ENCODE results near the gene RAB21. TPM values are rescaled to one million over a fixed set of nuclear protein-coding genes. Genes with fewer than 3 reads are reported as not detected.

RAB21 gene
- total RNA-seq, 1 donor from 2014 or later, result 83.8 TPM

- Histone ChIP-seq H3K9me3 (no peaks in the 10 kb centered on the region), H3K4me3 (no peak overlapping the region), H3K36me3 (peaks cover 67% of the 10 kb centered on the region), H3K27ac (no peak overlapping the region), H3K27me3 (no peaks in the 10 kb centered on the region), H3K4me1 (peaks cover 4% of the 10 kb centered on the region)
- intact Hi-C loops (cut with DNase I), result loop anchor here (10.0 kb wide), 1 partner anchor 152 kb away; no protein-coding TSS in a partner anchor
- TF ChIP-seq, protein P1, sequence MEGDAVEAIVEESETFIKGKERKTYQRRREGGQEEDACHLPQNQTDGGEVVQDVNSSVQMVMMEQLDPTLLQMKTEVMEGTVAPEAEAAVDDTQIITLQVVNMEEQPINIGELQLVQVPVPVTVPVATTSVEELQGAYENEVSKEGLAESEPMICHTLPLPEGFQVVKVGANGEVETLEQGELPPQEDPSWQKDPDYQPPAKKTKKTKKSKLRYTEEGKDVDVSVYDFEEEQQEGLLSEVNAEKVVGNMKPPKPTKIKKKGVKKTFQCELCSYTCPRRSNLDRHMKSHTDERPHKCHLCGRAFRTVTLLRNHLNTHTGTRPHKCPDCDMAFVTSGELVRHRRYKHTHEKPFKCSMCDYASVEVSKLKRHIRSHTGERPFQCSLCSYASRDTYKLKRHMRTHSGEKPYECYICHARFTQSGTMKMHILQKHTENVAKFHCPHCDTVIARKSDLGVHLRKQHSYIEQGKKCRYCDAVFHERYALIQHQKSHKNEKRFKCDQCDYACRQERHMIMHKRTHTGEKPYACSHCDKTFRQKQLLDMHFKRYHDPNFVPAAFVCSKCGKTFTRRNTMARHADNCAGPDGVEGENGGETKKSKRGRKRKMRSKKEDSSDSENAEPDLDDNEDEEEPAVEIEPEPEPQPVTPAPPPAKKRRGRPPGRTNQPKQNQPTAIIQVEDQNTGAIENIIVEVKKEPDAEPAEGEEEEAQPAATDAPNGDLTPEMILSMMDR (IDR thresholded peaks at IDR 0.05), result no peak
- peak; percentile 50 for ATAC-seq
- DNase-seq, result no peak
Observed at GRCh38 chr12:71772735-71773134, 18.1 kb downstream of the RAB21 start.

DNA sequence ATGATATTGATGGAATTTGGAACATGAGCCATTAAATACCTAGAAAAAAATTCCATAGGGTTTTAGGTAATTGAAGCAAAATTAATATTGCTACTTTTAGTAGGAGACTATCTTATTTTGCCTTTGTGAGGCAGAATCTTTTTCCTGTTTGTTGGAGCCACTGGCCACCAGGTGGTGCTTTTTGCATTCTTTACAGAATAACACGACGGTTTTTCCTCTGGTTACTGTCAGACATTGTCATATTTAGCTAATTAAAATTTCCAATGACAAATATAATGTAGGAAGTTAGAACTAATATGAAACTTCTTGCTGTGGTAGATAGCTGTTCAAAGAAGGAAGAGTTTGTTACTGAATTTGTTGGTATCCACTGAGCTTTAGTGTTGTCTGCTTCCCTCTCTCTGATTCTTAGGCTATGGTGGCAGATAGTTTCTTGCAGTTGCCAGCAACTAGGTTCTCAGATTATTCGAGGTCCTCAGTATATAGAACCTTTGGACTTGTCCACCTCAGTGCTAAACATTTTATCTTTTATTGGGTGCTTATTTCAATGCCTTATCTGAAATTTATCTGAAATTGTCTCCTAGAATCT, 25.7 kb downstream of the RAB21 start:
- peaks cover 56% of the 10 kb centered on the region for H3K36me3 ChIP-seq
- ATAC-seq, result peak; percentile 66

GRCh38 chr12:71782017-71782416, 27.4 kb downstream of the RAB21 start:
- no peaks in the 10 kb centered on the region for H3K9me3 ChIP-seq
- H3K4me3 ChIP-seq, result no peak overlapping the region
- H3K27me3 ChIP-seq, result no peaks in the 10 kb centered on the region
- ATAC-seq (no peak), DNase-seq (no peak)
- TF ChIP-seq, protein P1 (IDR thresholded peaks at IDR 0.05), result no peak
- peaks cover 59% of the 10 kb centered on the region for H3K36me3 ChIP-seq
- no peak overlapping the region for H3K27ac ChIP-seq
- peaks cover 11% of the 10 kb centered on the region for H3K4me1 ChIP-seq
- intact Hi-C loops (cut with DNase I), result no loop called here

More for the DNA sequence above, 25.7 kb downstream of the RAB21 start:
- no peak overlapping the region for H3K4me3 ChIP-seq
- H3K9me3 ChIP-seq, result no peaks in the 10 kb centered on the region
- intact Hi-C loops (cut with DNase I), result no loop called here
- no peaks in the 10 kb centered on the region for H3K27me3 ChIP-seq
- no peak for DNase-seq
- TF ChIP-seq, protein P1 (IDR thresholded peaks at IDR 0.05), result peak; percentile 73
- no peak overlapping the region for H3K27ac ChIP-seq
- H3K4me1 ChIP-seq, result peaks cover 11% of the 10 kb centered on the region

DNA sequence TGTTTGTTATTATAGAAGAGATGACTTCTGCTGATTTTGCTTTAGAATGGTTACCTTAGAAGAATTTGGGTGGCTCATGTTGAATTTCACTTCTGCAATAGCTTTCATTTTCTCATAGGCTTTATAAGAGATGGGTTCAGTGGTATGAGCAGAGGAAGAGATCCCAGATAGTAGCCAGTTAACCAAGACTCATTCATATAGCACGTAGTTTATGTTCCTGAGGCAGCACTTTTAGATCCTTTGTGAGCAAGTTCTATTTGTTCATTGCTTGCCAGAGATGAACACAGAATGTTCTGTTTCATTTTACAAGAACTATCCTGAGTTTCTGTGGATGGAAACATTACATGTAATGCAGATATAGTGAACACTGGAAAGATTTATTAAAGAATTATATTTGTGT, 32.2 kb downstream of the RAB21 start:
- ATAC-seq (no peak), DNase-seq (no peak)
- TF ChIP-seq, protein P1 (IDR thresholded peaks at IDR 0.05), result no peak
- H3K27me3 ChIP-seq, result no peaks in the 10 kb centered on the region
- H3K4me3 ChIP-seq, result no peak overlapping the region
- intact Hi-C loops (cut with DNase I), result no loop called here
- no peak overlapping the region for H3K27ac ChIP-seq
- H3K4me1 ChIP-seq, result peaks cover 10% of the 10 kb centered on the region
- H3K36me3 ChIP-seq, result peaks cover 70% of the 10 kb centered on the region
- no peaks in the 10 kb centered on the region for H3K9me3 ChIP-seq

DNA sequence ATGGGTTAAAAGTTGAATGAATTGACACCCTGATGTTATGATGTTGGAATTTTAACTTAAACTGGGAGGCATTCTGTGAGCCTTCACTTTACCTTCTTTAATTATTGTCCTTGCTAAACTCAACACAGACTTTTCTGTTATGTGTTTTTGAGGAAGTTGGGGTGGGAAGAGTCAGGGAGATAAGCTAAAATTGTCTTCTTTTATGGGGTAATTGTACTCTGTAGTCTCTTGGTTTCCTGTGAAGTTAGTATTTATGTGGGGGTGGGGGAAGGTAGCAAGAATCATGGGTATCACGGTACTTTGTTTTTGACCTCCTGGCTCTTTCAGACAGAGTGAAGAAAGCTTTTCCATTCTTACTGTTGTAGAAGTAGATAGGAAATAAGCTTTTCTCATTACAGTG, 32.9 kb downstream of the RAB21 start:
- DNase-seq, result no peak

More for the DNA sequence above, 32.9 kb downstream of the RAB21 start:
- H3K4me1 ChIP-seq, result peaks cover 4% of the 10 kb centered on the region
- intact Hi-C loops (cut with DNase I), result no loop called here
- no peaks in the 10 kb centered on the region for H3K27me3 ChIP-seq
- no peaks in the 10 kb centered on the region for H3K9me3 ChIP-seq
- TF ChIP-seq, protein P1 (IDR thresholded peaks at IDR 0.05), result no peak
- peak overlapping the region; percentile 27 for H3K27ac ChIP-seq
- peak; percentile 56 for ATAC-seq
- H3K36me3 ChIP-seq, result peaks cover 64% of the 10 kb centered on the region
- no peak overlapping the region for H3K4me3 ChIP-seq
